IMR-90 (cell line): ENCODE measurements around the gene PCSK5. TPM values are rescaled to one million over a fixed set of nuclear protein-coding genes. Genes with fewer than 3 reads are reported as not detected.

ENCODE experiments used
- ATAC-seq: fragments of 200-7000 bp; cut with Tn5 transposase; 2 replicates; pipeline ENCODE4 v1.9.1; 2020; ENCODE audit warnings: low read depth, mild to moderate bottlenecking, moderate library complexity
- BruUV-seq: library from RNA; stranded (reverse); fragments of 400-500 nt; replicated peaks from 2 replicates; lab custom pipeline; 2021; lab: Mats Ljungman, UMichigan
- CTCF ChIA-PET: fragments of 300-600 bp; formaldehyde crosslinking; extraction: SDS; loops from one replicate; lab custom pipeline; 2021; ENCODE audit warnings: antibody characterized with exemption; lab: Yijun Ruan, JAX
- POLR2A ChIA-PET: fragments of 300-600 bp; sonication (Branson Sonifier 250); formaldehyde crosslinking; loops from one replicate; lab custom pipeline; 2022; ENCODE audit warnings: antibody characterized with exemption; ENCODE audit not compliant: unreplicated experiment; lab: Charles Lee
- DNase-seq: peaks from one replicate; pipeline ENCODE4 v3.0.0; 2013
- H2AFZ ChIP-seq: replicated peaks from 2 replicates; pipeline ENCODE3; 2013; ENCODE audit warnings: low read length, mild to moderate bottlenecking; ENCODE audit not compliant: poor library complexity
- H2AK5ac ChIP-seq: 2 replicates; pipeline ENCODE4 v1.6.1; 2013; ENCODE audit warnings: low read depth, low read length, inconsistent platforms
- H2AK9ac ChIP-seq: replicated peaks from 2 replicates; pipeline ENCODE3; 2013; ENCODE audit warnings: mild to moderate bottlenecking, low read depth, low read length, moderate library complexity; ENCODE audit not compliant: poor library complexity
- H2BK120ac ChIP-seq: 2 replicates; pipeline ENCODE4 v1.6.1; 2013; ENCODE audit warnings: low read depth, low read length, inconsistent platforms
- H2BK15ac ChIP-seq: 3 replicates; pipeline ENCODE4 v1.6.1; 2013; ENCODE audit warnings: low read depth, low read length, inconsistent platforms
- H2BK20ac ChIP-seq: 2 replicates; pipeline ENCODE4 v1.6.1; 2013; ENCODE audit warnings: low read depth, mild to moderate bottlenecking, inconsistent platforms, low read length, moderate library complexity
- H2BK5ac ChIP-seq: 2 replicates; pipeline ENCODE4 v1.6.1; 2013; ENCODE audit warnings: mild to moderate bottlenecking, low read depth, low read length, inconsistent platforms; ENCODE audit not compliant: poor library complexity, severe bottlenecking
- H3K14ac ChIP-seq: replicated peaks from 2 replicates; pipeline ENCODE4 v1.6.1; 2013; ENCODE audit warnings: low read depth, low read length, inconsistent platforms
- H3K18ac ChIP-seq: 2 replicates; pipeline ENCODE4 v1.6.1; 2013; ENCODE audit warnings: low read depth, low read length, control low read depth
- H3K23ac ChIP-seq: 2 replicates; pipeline ENCODE4 v1.6.1; 2013; ENCODE audit warnings: low read depth, low read length, inconsistent platforms
- H3K27ac ChIP-seq: 2 replicates; pipeline ENCODE4 v1.5.1; 2013; ENCODE audit warnings: mild to moderate bottlenecking, control low read depth, low read length; ENCODE audit not compliant: insufficient read depth
- H3K27me3 ChIP-seq: 2 replicates; pipeline ENCODE4 v1.6.1; 2013; ENCODE audit warnings: low read length; ENCODE audit not compliant: control insufficient read depth, insufficient read depth
- H3K36me3 ChIP-seq: 2 replicates; pipeline ENCODE4 v1.6.1; 2013; ENCODE audit warnings: low read length, mixed read lengths; ENCODE audit not compliant: control insufficient read depth, insufficient read depth
- H3K4ac ChIP-seq: 2 replicates; pipeline ENCODE4 v1.6.1; 2013; ENCODE audit warnings: low read depth, low read length, inconsistent platforms
- H3K4me1 ChIP-seq: 2 replicates; pipeline ENCODE4 v1.6.1; 2013; ENCODE audit warnings: low read length, mixed read lengths; ENCODE audit not compliant: control insufficient read depth, insufficient read depth
- H3K4me2 ChIP-seq: 2 replicates; pipeline ENCODE4 v1.6.1; 2013; ENCODE audit warnings: low read depth, mild to moderate bottlenecking, control low read depth, low read length, moderate library complexity
- H3K4me3 ChIP-seq: 2 replicates; pipeline ENCODE4 v1.5.1; 2013; ENCODE audit warnings: low read depth, mild to moderate bottlenecking, control low read depth, low read length, moderate library complexity; ENCODE audit not compliant: insufficient read depth
- H3K56ac ChIP-seq: 2 replicates; pipeline ENCODE4 v1.6.1; 2013; ENCODE audit warnings: low read length, inconsistent platforms; ENCODE audit not compliant: insufficient read depth; ENCODE audit errors: extremely low read depth
- H3K79me1 ChIP-seq, 2 experiments: 2 replicates each; pipeline ENCODE4 v1.6.1; 2013; ENCODE audit warnings: low read length in 2 of 2, inconsistent platforms in 1 of 2, low read depth in 1 of 2
- H3K9ac ChIP-seq: 2 replicates; pipeline ENCODE4 v1.6.1; 2013; ENCODE audit warnings: low read depth, low read length, control low read depth
- H3K9me1 ChIP-seq: 2 replicates; pipeline ENCODE4 v1.6.1; 2013; ENCODE audit warnings: low read length, inconsistent platforms; ENCODE audit not compliant: insufficient read depth
- H3K9me3 ChIP-seq: 2 replicates; pipeline ENCODE4 v1.6.1; 2013; ENCODE audit warnings: low read length; ENCODE audit not compliant: control insufficient read depth, insufficient read depth
- H4K20me1 ChIP-seq: 2 replicates; pipeline ENCODE4 v1.6.1; 2013; ENCODE audit warnings: low read length, inconsistent platforms; ENCODE audit not compliant: insufficient read depth
- H4K5ac ChIP-seq: 2 replicates; pipeline ENCODE4 v1.6.1; 2013; ENCODE audit warnings: mild to moderate bottlenecking, low read depth, low read length, control low read depth
- H4K8ac ChIP-seq, 2 experiments: 2 replicates each; pipeline ENCODE4 v1.6.1; 2013; ENCODE audit warnings: low read depth in 2 of 2, low read length in 2 of 2, control low read depth in 1 of 2, inconsistent platforms in 1 of 2
- H4K91ac ChIP-seq: 2 replicates; pipeline ENCODE4 v1.6.1; 2013; ENCODE audit warnings: low read depth, low read length, inconsistent platforms; ENCODE audit not compliant: insufficient read depth
- BHLHE40 ChIP-seq: fragments of 150-350 bp; IDR thresholded peaks from 2 replicates; pipeline ENCODE4 v1.6.1; 2016; ENCODE audit warnings: mild to moderate bottlenecking, low read depth, low read length
- CEBPB ChIP-seq: IDR thresholded peaks from 2 replicates; pipeline ENCODE4 v1.6.1; 2012; ENCODE audit warnings: low read depth, low read length, improper control_type of control experiment
- CHD1 ChIP-seq: IDR thresholded peaks from 2 replicates; pipeline ENCODE4 v1.6.1; 2012; ENCODE audit warnings: low read depth, low read length, improper control_type of control experiment
- FOS ChIP-seq: fragments of 150-350 bp; IDR thresholded peaks from 2 replicates; pipeline ENCODE4 v1.6.1; 2016; ENCODE audit warnings: low read depth, low read length
- MAFK ChIP-seq: IDR thresholded peaks from 2 replicates; pipeline ENCODE4 v1.6.1; 2012; ENCODE audit warnings: low read depth, low read length, improper control_type of control experiment
- MAZ ChIP-seq: IDR thresholded peaks from 2 replicates; pipeline ENCODE4 v1.6.1; 2012; ENCODE audit warnings: low read depth, mild to moderate bottlenecking, low read length, improper control_type of control experiment, moderate library complexity, borderline replicate concordance
- NFE2L2 ChIP-seq: fragments of 150-350 bp; IDR thresholded peaks from 2 replicates; pipeline ENCODE4 v1.6.1; 2016; ENCODE audit warnings: low read depth, mild to moderate bottlenecking, low read length
- POLR2A ChIP-seq: IDR thresholded peaks from 2 replicates; pipeline ENCODE4 v1.6.1; 2012; ENCODE audit warnings: mild to moderate bottlenecking, low read depth, low read length
- RAD21 ChIP-seq: IDR thresholded peaks from 2 replicates; pipeline ENCODE4 v1.6.1; 2012; ENCODE audit warnings: low read length, improper control_type of control experiment
- RFX5 ChIP-seq: IDR thresholded peaks from 2 replicates; pipeline ENCODE4 v1.8.0; 2012; ENCODE audit warnings: low read depth, mild to moderate bottlenecking, low read length, moderate library complexity
- SMC3 ChIP-seq: fragments of 150-350 bp; IDR thresholded peaks from 2 replicates; pipeline ENCODE4 v1.6.1; 2016; ENCODE audit warnings: low read depth, mild to moderate bottlenecking, antibody characterized with exemption, low read length, moderate library complexity
- WGBS, 2 experiments: methylation state at CpG; one replicate each; pipeline versions ENCODE4 v1.1.5 to v1.1.7; 2013; ENCODE audit warnings: missing lambda C conversion rate in 2 of 2; ENCODE audit not compliant: insufficient read length in 1 of 2; ENCODE audit errors: extremely low coverage in 2 of 2; 5-methylcytosine and 5-hydroxymethylcytosine counted together
- dilution Hi-C: fragments of 300-500 bp; cut with HindIII; formaldehyde crosslinking; loops from one replicate; pipeline ENCODE4 v1.14.3; 2018; ENCODE audit warnings: low sequenced_read_pairs; ENCODE audit not compliant: unreplicated experiment
- in situ Hi-C: fragments of 300-500 bp; cut with MboI; formaldehyde crosslinking; loops from 3 replicates; pipeline ENCODE4 v1.14.3; 2019; ENCODE audit warnings: low sequenced_read_pairs, inconsistent platforms, mixed read lengths
- intact Hi-C: fragments of 100-400 bp; cut with micrococcal nuclease; formaldehyde crosslinking; loops from 2 replicates; pipeline ENCODE4 v1.10.0; 2022
- polyA plus RNA-seq, 3 experiments: library from polyadenylated mRNA; depleted of rRNA; stranded (reverse); fragments of >200 nt; gene quantifications; 2 replicates each; pipeline ENCODE4 v1.2.3, GENCODE V29; 2012; ENCODE audit warnings: low replicate concordance in 1 of 3
- total RNA-seq: library from RNA; depleted of rRNA; stranded (reverse); fragments of >200 nt; gene quantifications from 2 replicates; pipeline ENCODE4 v1.2.3, GENCODE V29; 2012
- TF ChIP-seq, protein P1 (sequence below): fragments of 150-350 bp; IDR thresholded peaks from 2 replicates; pipeline ENCODE4 v1.6.1; 2016; ENCODE audit warnings: low read depth, mild to moderate bottlenecking, low read length, moderate library complexity, borderline replicate concordance
- TF ChIP-seq, protein P2 (sequence below): fragments of 150-350 bp; IDR thresholded peaks from 2 replicates; pipeline ENCODE4 v1.6.1; 2017; ENCODE audit warnings: mild to moderate bottlenecking, antibody characterized with exemption, low read length, low read depth
- TF ChIP-seq, protein P3 (sequence below): conservative IDR thresholded peaks from 2 replicates; pipeline ENCODE4 v1.5.1; 2012; ENCODE audit warnings: mild to moderate bottlenecking, low read depth, low read length, improper control_type of control experiment

The PCSK5 gene
- total and polyA plus RNA-seq, 2 of the 4 experiments (the other 2 are of a cell fraction), result 1.5 to 3.0 TPM

DNA sequence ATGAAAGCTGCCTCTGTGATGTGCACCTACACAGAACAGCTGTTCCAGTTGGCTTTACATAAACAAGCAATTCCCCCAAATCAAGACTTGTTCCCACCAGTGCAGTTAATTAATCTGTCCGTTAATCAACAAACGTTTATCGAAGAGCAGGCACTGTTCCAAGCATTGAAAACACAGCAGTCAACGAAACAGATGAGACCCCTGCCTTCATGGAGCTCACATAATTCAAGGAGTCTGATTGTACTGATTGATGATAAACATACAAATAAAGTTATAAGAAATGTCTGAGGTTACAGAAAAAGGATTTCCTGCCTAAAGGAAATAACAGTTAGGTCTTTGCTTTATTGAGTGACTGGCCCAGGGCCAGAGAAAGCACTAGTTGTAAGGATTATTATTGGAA lies 26.2 kb upstream of the PCSK5 start:
- Histone ChIP-seq H4K8ac (no peak overlapping the region), H3K27ac (no peak overlapping the region), H3K27me3 (no peaks in the 10 kb centered on the region; the same call in none of the 2 replicates), H2AK9ac (no peak overlapping the region), H4K91ac (no peak overlapping the region), H2AFZ (no peak overlapping the region), H3K9ac (no peak overlapping the region), H3K18ac (no peak overlapping the region), H2BK15ac (no peak overlapping the region), H4K20me1 (no peaks in the 10 kb centered on the region), H2BK20ac (no peak overlapping the region), H4K5ac (no peak overlapping the region), H3K14ac (no peak overlapping the region), H3K9me3 (no peaks in the 10 kb centered on the region), H3K4ac (no peak overlapping the region), H3K79me1 (no peaks in the 10 kb centered on the region), H2AK5ac (no peak overlapping the region), H2BK5ac (no peak overlapping the region), H3K4me2 (no peak overlapping the region), H3K23ac (no peak overlapping the region), H3K9me1 (no peaks in the 10 kb centered on the region), H3K4me3 (no peak overlapping the region), H2BK120ac (no peak overlapping the region), H3K4me1 (no peaks in the 10 kb centered on the region), H3K56ac (no peak overlapping the region), H3K36me3 (no peaks in the 10 kb centered on the region)
- intact Hi-C loops, result no loop called here
- no TSS peak for BruUV-seq
- POLR2A ChIA-PET, result no interaction called here
- CTCF ChIA-PET, result interaction anchor here (0.6 kb wide), 1 partner anchor 1779 kb away, joined by 3 read pairs; no protein-coding TSS in a partner anchor
- dilution Hi-C loops, result no loop called here
- in situ Hi-C loops, result no loop called here
- no peak for ATAC-seq
- WGBS, 2 experiments, result no CpG with 5 or more reads among the region's 4 CpGs
- DNase-seq, result no peak
- TF ChIP-seq RFX5 (no peak), SMC3 (no peak), MAFK (no peak), NFE2L2 (no peak), CEBPB (no peak), BHLHE40 (no peak), RAD21 (no peak), FOS (no peak), MAZ (no peak), CHD1 (no peak), POLR2A (no peak)
- TF ChIP-seq, protein P1, sequence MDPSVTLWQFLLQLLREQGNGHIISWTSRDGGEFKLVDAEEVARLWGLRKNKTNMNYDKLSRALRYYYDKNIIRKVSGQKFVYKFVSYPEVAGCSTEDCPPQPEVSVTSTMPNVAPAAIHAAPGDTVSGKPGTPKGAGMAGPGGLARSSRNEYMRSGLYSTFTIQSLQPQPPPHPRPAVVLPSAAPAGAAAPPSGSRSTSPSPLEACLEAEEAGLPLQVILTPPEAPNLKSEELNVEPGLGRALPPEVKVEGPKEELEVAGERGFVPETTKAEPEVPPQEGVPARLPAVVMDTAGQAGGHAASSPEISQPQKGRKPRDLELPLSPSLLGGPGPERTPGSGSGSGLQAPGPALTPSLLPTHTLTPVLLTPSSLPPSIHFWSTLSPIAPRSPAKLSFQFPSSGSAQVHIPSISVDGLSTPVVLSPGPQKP, result no peak
- TF ChIP-seq, protein P2, sequence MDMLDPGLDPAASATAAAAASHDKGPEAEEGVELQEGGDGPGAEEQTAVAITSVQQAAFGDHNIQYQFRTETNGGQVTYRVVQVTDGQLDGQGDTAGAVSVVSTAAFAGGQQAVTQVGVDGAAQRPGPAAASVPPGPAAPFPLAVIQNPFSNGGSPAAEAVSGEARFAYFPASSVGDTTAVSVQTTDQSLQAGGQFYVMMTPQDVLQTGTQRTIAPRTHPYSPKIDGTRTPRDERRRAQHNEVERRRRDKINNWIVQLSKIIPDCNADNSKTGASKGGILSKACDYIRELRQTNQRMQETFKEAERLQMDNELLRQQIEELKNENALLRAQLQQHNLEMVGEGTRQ, result no peak
- TF ChIP-seq, protein P3, sequence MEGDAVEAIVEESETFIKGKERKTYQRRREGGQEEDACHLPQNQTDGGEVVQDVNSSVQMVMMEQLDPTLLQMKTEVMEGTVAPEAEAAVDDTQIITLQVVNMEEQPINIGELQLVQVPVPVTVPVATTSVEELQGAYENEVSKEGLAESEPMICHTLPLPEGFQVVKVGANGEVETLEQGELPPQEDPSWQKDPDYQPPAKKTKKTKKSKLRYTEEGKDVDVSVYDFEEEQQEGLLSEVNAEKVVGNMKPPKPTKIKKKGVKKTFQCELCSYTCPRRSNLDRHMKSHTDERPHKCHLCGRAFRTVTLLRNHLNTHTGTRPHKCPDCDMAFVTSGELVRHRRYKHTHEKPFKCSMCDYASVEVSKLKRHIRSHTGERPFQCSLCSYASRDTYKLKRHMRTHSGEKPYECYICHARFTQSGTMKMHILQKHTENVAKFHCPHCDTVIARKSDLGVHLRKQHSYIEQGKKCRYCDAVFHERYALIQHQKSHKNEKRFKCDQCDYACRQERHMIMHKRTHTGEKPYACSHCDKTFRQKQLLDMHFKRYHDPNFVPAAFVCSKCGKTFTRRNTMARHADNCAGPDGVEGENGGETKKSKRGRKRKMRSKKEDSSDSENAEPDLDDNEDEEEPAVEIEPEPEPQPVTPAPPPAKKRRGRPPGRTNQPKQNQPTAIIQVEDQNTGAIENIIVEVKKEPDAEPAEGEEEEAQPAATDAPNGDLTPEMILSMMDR, result no peak
